BJ (cell line): ENCODE measurements around the gene SERPINA12. TPM values are rescaled to one million over a fixed set of nuclear protein-coding genes. Genes with fewer than 3 reads are reported as not detected.
"Not testable (repeated sequence)": the region's sequence is repeated elsewhere in the genome, so short reads cannot be mapped to it uniquely, and the experiment has no call there.

Source experiments
- CTCF ChIA-PET: fragments of 350-600 bp; formaldehyde crosslinking; extraction: SDS; loops from one replicate; lab custom pipeline; 2021; ENCODE audit warnings: antibody characterized with exemption, inconsistent platforms; lab: Yijun Ruan, JAX
- POLR2A ChIA-PET: fragments of 300-600 bp; sonication (Branson Sonifier 250); formaldehyde crosslinking; extraction: SDS; loops from one replicate; lab custom pipeline; 2021; ENCODE audit warnings: antibody characterized with exemption; lab: Charles Lee
- DNase-seq: peaks from one replicate; pipeline ENCODE4 v3.0.0-alpha.2; 2011; ENCODE audit warnings: low read depth
- H3K27me3 ChIP-seq: 2 replicates; pipeline ENCODE4 v1.6.0; 2011; ENCODE audit warnings: low read length; ENCODE audit not compliant: control insufficient read depth, insufficient read depth
- H3K36me3 ChIP-seq: 2 replicates; pipeline ENCODE4 v1.5.1; 2011; ENCODE audit warnings: low read length; ENCODE audit not compliant: control insufficient read depth, insufficient read depth
- H3K4me3 ChIP-seq: 2 replicates; pipeline ENCODE4 v1.5.1; 2011; ENCODE audit warnings: low read depth, mild to moderate bottlenecking, control low read depth, low read length
- CTCF ChIP-seq: IDR thresholded peaks from 2 replicates; pipeline ENCODE4 v1.5.1; 2011; ENCODE audit warnings: low read depth, mild to moderate bottlenecking, control low read depth, inconsistent platforms, low read length, moderate library complexity; ENCODE audit not compliant: insufficient read depth
- polyA plus RNA-seq: library from polyadenylated mRNA; depleted of rRNA; stranded (reverse); fragments of >200 nt; gene quantifications from 2 replicates; pipeline ENCODE4 v1.2.3, GENCODE V29; 2011

Gene SERPINA12
- polyA plus RNA-seq, 1 experiment = not detected

GRCh38 chr14:94517248-94517640 lies 8.0 kb upstream of the SERPINA12 start:
- Histone ChIP-seq H3K36me3 (no peaks in the 10 kb centered on the region), H3K27me3 (no peaks in the 10 kb centered on the region), H3K4me3 (no peak overlapping the region)
- POLR2A ChIA-PET = no interaction called here
- no peak for DNase-seq
- CTCF ChIA-PET = no interaction called here
- TF ChIP-seq CTCF = no peak

GRCh38 chr14:94515856-94516255 lies 6.6 kb upstream of the SERPINA12 start:
- Histone ChIP-seq H3K4me3 (no peak overlapping the region), H3K27me3 (no peaks in the 10 kb centered on the region), H3K36me3 (no peaks in the 10 kb centered on the region)
- no peak for TF ChIP-seq CTCF
- no peak for DNase-seq
- ChIA-PET POLR2A (no interaction called here), CTCF (no interaction called here)

- Histone ChIP-seq H3K27me3 (no peaks in the 10 kb centered on the region), H3K4me3 (no peak overlapping the region), H3K36me3 (no peaks in the 10 kb centered on the region)
- TF ChIP-seq CTCF = no peak
- POLR2A ChIA-PET = no interaction called here
- CTCF ChIA-PET = no interaction called here
- DNase-seq = no peak
These were observed 6.2 kb upstream of the SERPINA12 start for GRCh38 chr14:94515426-94515825.

GRCh38 chr14:94514351-94514750 lies 5.1 kb upstream of the SERPINA12 start:
- Histone ChIP-seq H3K27me3 (no peaks in the 10 kb centered on the region), H3K4me3 (no peak overlapping the region), H3K36me3 (no peaks in the 10 kb centered on the region)
- CTCF ChIA-PET = interaction anchor here (0.6 kb wide), 1 partner anchor 35 kb away, joined by 4 read pairs; no protein-coding TSS in a partner anchor
- POLR2A ChIA-PET = no interaction called here
- TF ChIP-seq CTCF = no peak
- no peak for DNase-seq

- H3K36me3 ChIP-seq, POLR2A ChIA-PET, H3K4me3 ChIP-seq, H3K27me3 ChIP-seq, CTCF ChIA-PET, DNase-seq: not testable (repeated sequence)
These were observed 1.2 kb upstream of the SERPINA12 start for GRCh38 chr14:94510481-94510880.

- H3K36me3 ChIP-seq = no peaks in the 10 kb centered on the region
- ChIA-PET POLR2A (no interaction called here), CTCF (no interaction called here)
- no peak for TF ChIP-seq CTCF
- H3K27me3 ChIP-seq = no peaks in the 10 kb centered on the region
- H3K4me3 ChIP-seq = no peak overlapping the region
- no peak for DNase-seq
These were observed 3.6 kb downstream of the SERPINA12 start for GRCh38 chr14:94505641-94506040.
